GM19238 (cell line): ENCODE data around the gene SPOPL.
"Not testable (repeated sequence)": the region's sequence is repeated elsewhere in the genome, so short reads cannot be mapped to it uniquely, and the experiment has no call there.

Source experiments
- DNase-seq: peaks from one replicate; pipeline ENCODE4 v3.0.0; 2011; ENCODE audit warnings: low spot score; ENCODE audit not compliant: insufficient read length

SPOPL gene

GRCh38 chr2:138501425-138502254 is at the start of gene SPOPL:
SPOPL (plus strand) TSS chr2:138501770; CDS start chr2:138550217, 48,447 bp downstream.
- DNase-seq, result peak; percentile 82

- no peak for DNase-seq
Measured at GRCh38 chr2:138452324-138452723, 49.2 kb upstream of the SPOPL start.

GRCh38 chr2:138453815-138454214 is 47.8 kb upstream of the SPOPL start:
- DNase-seq, result no peak

- DNase-seq, result no peak
Measured at GRCh38 chr2:138454761-138455160, 46.8 kb upstream of the SPOPL start.

GRCh38 chr2:138455275-138455674 is 46.3 kb upstream of the SPOPL start:
- DNase-seq, result no peak

GRCh38 chr2:138455691-138456090 is 45.9 kb upstream of the SPOPL start:
- DNase-seq, result no peak

GRCh38 chr2:138462689-138463088 is 38.9 kb upstream of the SPOPL start:
- DNase-seq, result not testable (repeated sequence)

GRCh38 chr2:138468617-138469016 is 33.0 kb upstream of the SPOPL start:
- DNase-seq, result no peak

GRCh38 chr2:138469411-138469810 is 32.2 kb upstream of the SPOPL start:
- DNase-seq, result no peak

GRCh38 chr2:138470941-138471340 is 30.6 kb upstream of the SPOPL start:
- DNase-seq, result no peak

GRCh38 chr2:138474100-138474825 is 27.3 kb upstream of the SPOPL start:
- no peak for DNase-seq

GRCh38 chr2:138475277-138475776 is 26.2 kb upstream of the SPOPL start:
- peak; percentile 9 for DNase-seq

GRCh38 chr2:138476186-138476585 is 25.4 kb upstream of the SPOPL start:
- DNase-seq, result no peak

GRCh38 chr2:138476940-138477339 is 24.6 kb upstream of the SPOPL start:
- DNase-seq, result no peak

GRCh38 chr2:138482796-138483195 is 18.8 kb upstream of the SPOPL start:
- not testable (repeated sequence) for DNase-seq

- no peak for DNase-seq
Measured at GRCh38 chr2:138485019-138485418, 16.6 kb upstream of the SPOPL start.

- no peak for DNase-seq
Measured at GRCh38 chr2:138486363-138487198, 15.0 kb upstream of the SPOPL start.

- DNase-seq, result no peak
Measured at GRCh38 chr2:138490673-138491494, 10.7 kb upstream of the SPOPL start.

GRCh38 chr2:138491495-138491862 is 10.1 kb upstream of the SPOPL start:
- DNase-seq, result no peak

GRCh38 chr2:138492160-138492559 is 9.4 kb upstream of the SPOPL start:
- no peak for DNase-seq

- DNase-seq, result no peak
Measured at GRCh38 chr2:138493334-138493733, 8.2 kb upstream of the SPOPL start.
